ENCODE results near the gene MAMLD1. TPM values are rescaled to one million over a fixed set of nuclear protein-coding genes. Genes with fewer than 3 reads are reported as not detected.

The MAMLD1 gene
- total RNA-seq, 1 donor from 2014 or later: 7.0 TPM

GRCh38 chrX:150372756-150373155 is 9.6 kb downstream of the MAMLD1 start:
- Mint-ChIP-seq H3K4me1 (ENCODE audit: unreplicated experiment) (peaks cover 12% of the 10 kb centered on the region), H3K4me3 (no peak overlapping the region), H3K36me3 (no peaks in the 10 kb centered on the region), H3K27me3 (no peaks in the 10 kb centered on the region), H3K9me3 (no peaks in the 10 kb centered on the region), H3K27ac (no peak overlapping the region)
- TF ChIP-seq CTCF (conservative IDR thresholded peaks at IDR 0.05): no peak
- no peak for DNase-seq (ENCODE audit: extremely low spot score, unreplicated experiment)

- Mint-ChIP-seq H3K4me3 (no peak overlapping the region), H3K9me3 (no peaks in the 10 kb centered on the region), H3K27ac (peak overlapping the region; percentile 58), H3K27me3 (peaks cover 5% of the 10 kb centered on the region), H3K4me1 (ENCODE audit: unreplicated experiment) (peaks cover 12% of the 10 kb centered on the region), H3K36me3 (no peaks in the 10 kb centered on the region)
- no peak for DNase-seq (ENCODE audit: extremely low spot score, unreplicated experiment)
- TF ChIP-seq CTCF (conservative IDR thresholded peaks at IDR 0.05): no peak
These were observed 12.2 kb downstream of the MAMLD1 start for GRCh38 chrX:150375243-150375770.

- Mint-ChIP-seq H3K36me3 (no peaks in the 10 kb centered on the region), H3K9me3 (no peaks in the 10 kb centered on the region), H3K4me1 (ENCODE audit: unreplicated experiment) (peaks cover 10% of the 10 kb centered on the region), H3K4me3 (no peak overlapping the region), H3K27ac (no peak overlapping the region), H3K27me3 (peaks cover 7% of the 10 kb centered on the region)
- no peak for TF ChIP-seq CTCF (conservative IDR thresholded peaks at IDR 0.05)
- DNase-seq (ENCODE audit: extremely low spot score, unreplicated experiment): no peak
These were observed 13.9 kb downstream of the MAMLD1 start for GRCh38 chrX:150377005-150377404.

- H3K36me3 Mint-ChIP-seq: no peaks in the 10 kb centered on the region
- no peaks in the 10 kb centered on the region for H3K27me3 Mint-ChIP-seq
- no peaks in the 10 kb centered on the region for H3K9me3 Mint-ChIP-seq
- no peaks in the 10 kb centered on the region for H3K4me1 Mint-ChIP-seq (ENCODE audit: unreplicated experiment)
- no peak for DNase-seq (ENCODE audit: extremely low spot score, unreplicated experiment)
- H3K27ac Mint-ChIP-seq: no peak overlapping the region
- H3K4me3 Mint-ChIP-seq: no peak overlapping the region
- TF ChIP-seq CTCF (conservative IDR thresholded peaks at IDR 0.05): no peak
These were observed 41.9 kb downstream of the MAMLD1 start for GRCh38 chrX:150405006-150405405.

- DNase-seq (ENCODE audit: extremely low spot score, unreplicated experiment): no peak
- Mint-ChIP-seq H3K4me1 (ENCODE audit: unreplicated experiment) (no peaks in the 10 kb centered on the region), H3K4me3 (no peak overlapping the region), H3K36me3 (no peaks in the 10 kb centered on the region), H3K9me3 (no peaks in the 10 kb centered on the region), H3K27me3 (no peaks in the 10 kb centered on the region), H3K27ac (no peak overlapping the region)
- TF ChIP-seq CTCF (conservative IDR thresholded peaks at IDR 0.05): peak; percentile 32
These were observed 42.5 kb downstream of the MAMLD1 start for GRCh38 chrX:150405576-150405975.

- Mint-ChIP-seq H3K36me3 (no peaks in the 10 kb centered on the region), H3K4me1 (ENCODE audit: unreplicated experiment) (no peaks in the 10 kb centered on the region), H3K4me3 (no peak overlapping the region), H3K9me3 (no peaks in the 10 kb centered on the region), H3K27ac (no peak overlapping the region), H3K27me3 (no peaks in the 10 kb centered on the region)
- DNase-seq (ENCODE audit: extremely low spot score, unreplicated experiment): no peak
- TF ChIP-seq CTCF (conservative IDR thresholded peaks at IDR 0.05): no peak
These were observed 43.5 kb downstream of the MAMLD1 start for GRCh38 chrX:150406596-150406995.

All from type B pancreatic cell (in vitro differentiated cells).